ENCODE measurements around the gene PRIMPOL.
A peak's percentile ranks its signal among the peaks of the same experiment; 100 is the strongest.
"Not testable (repeated sequence)": the region's sequence is repeated elsewhere in the genome, so short reads cannot be mapped to it uniquely, and the experiment has no call there.

PRIMPOL gene

DNA sequence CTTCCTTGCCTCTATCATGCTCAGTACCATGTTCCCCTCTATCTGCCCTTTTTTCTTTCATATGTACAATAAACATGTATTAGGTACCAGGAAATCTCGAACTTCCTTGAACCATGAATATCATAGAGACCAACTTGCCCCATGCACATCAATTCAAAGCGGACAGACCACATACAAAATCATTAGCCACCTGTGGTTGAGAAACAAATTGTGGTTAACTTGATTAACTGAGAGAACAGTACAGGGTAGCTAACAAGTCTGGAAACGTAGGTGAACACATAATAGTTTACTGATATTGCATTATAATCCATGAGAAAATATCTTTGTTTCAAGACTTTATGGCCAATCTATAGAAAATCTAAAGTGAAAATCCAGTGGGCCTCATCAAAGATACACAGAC lies 8.5 kb upstream of the PRIMPOL start:
- no peak for DNase-seq

GRCh38 chr4:184641451-184641850 lies 8.1 kb upstream of the PRIMPOL start:
- no peak for DNase-seq

DNA sequence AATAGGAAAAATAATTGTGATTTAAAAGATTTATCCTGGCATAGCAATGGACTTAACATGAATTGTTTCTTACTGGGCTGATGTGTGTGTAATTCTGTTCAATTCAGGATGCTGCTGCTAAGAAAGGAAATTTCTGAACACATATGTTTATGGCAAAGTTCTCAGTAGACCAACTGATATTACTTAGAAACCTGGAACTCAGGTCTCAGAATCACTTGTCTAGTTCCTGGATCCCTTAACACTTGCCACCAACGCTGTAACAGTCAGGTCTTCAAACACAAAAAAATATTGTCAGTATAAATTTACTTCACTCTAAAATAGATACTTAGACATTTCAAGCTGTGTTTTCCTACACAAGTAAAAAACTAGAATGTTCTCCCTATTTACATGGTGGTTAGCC lies 5.8 kb upstream of the PRIMPOL start:
- no peak for DNase-seq

DNA sequence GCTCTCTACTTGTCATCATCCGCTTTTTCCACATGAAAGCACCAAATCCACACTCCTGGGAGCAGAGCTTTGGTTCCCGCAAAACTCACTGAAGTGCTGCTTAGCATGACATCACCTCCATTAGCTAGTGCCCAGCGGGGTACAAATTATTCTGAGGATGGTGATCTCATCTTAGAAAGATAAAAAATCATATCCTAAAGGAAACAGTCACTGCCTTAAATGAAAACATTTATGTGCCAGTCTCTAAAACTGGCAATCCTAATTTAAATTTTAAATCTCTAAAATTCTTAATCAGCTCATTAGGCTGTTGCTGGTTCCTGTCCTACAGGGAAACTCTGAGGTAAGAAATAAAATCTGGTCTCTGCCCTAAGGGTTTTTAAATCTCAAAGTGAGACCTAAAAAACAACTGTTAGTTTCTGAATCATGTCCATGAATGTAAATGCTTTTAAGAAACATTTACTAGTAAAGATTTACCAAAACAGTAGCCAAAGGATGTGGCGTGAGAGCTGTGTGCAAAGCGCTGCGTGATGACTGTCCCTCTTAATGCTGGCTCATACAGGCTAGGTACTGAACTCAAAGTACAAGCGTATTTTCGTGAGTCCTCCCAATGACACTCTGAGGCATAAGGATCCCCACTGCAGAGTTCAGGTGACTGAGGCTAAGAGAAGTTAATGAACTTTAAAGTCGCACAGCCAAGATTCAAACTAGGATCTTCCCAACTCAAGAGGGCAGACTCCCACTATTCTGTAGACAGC lies 4.8 kb upstream of the PRIMPOL start:
- peak; percentile 10 for DNase-seq

- no peak for DNase-seq
Observed at GRCh38 chr4:184645904-184646610, 3.5 kb upstream of the PRIMPOL start.

DNA sequence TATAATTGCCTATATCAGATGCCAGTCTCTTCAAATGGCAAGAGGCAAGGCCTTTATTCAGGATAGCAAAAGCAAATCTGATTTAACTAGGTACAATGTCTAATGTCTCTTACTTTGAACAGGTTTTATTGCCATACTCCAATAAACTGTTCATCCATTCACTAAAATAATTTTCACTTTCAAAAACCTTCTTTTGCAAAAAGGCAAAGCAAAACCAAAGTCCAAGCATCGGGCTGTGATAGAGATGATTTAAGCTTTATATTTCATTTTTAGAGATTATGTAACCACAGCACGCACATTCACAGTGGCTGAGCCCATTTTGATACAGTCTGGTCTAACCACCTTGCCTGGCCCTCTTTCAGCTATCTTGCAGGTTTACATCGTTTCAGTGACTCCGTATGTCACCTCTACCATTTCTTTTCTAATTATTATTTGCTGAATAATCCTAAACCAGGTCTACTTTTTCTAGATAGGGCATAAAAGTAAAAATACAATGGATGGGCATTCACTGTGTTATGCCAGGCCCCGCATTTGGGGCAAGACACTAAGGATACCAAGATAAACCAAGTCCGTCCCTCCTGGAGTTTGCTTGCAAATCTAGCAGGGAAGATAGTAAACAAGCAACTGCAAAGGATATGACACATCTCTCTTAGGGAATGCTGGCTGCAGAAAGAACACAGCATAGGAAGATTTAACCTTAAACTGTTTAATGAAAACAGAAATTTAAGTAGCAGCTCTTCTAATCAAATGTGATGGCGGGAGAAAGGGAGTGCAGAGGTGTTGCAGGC lies 2.1 kb upstream of the PRIMPOL start:
- peak; percentile 20 for DNase-seq

DNA sequence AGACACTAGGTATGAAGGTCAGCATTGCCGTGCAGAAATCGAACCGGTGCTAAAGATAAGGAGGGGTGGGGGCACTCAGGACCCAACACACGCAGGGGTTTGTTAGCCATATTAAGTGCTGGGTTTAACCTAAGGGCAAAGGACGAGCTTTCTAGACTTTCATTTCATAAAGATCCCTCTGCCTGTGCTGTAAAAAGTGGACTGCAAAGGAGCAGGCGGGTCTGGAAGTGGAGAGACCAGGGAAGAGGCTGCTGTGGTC lies 1.6 kb upstream of the PRIMPOL start:
- DNase-seq = no peak

GRCh38 chr4:184648313-184649025 lies 1.1 kb upstream of the PRIMPOL start:
- DNase-seq = peak; percentile 44

- peak; percentile 41 for DNase-seq
Observed at GRCh38 chr4:184649971-184650855, 675 bp downstream of the PRIMPOL start.

GRCh38 chr4:184651899-184652298 lies 2.4 kb downstream of the PRIMPOL start:
- DNase-seq = no peak

- DNase-seq = not testable (repeated sequence)
Observed at GRCh38 chr4:184652681-184653080, 3.1 kb downstream of the PRIMPOL start.

DNA sequence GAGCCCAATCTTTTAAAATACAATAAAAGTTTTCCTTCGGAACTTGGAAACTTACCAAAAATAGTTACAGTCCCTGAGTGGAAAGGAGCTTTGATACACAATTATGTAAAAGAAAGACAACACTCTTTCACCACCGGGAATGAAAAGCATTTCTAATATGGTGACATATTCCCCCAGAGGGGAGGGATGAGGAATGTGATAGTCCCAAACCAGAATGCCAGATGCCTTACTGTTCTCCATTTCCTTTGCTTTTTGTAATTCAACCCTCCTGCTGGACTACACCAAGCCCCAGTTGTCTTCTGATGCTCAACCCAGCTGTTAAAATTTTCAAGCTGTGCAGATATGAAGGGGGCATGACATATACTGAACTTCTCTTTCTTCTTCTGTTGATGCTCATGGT lies 4.1 kb downstream of the PRIMPOL start:
- peak; percentile 78 for DNase-seq

GRCh38 chr4:184655889-184656869 lies 6.6 kb downstream of the PRIMPOL start:
- DNase-seq = peak; percentile 15

DNA sequence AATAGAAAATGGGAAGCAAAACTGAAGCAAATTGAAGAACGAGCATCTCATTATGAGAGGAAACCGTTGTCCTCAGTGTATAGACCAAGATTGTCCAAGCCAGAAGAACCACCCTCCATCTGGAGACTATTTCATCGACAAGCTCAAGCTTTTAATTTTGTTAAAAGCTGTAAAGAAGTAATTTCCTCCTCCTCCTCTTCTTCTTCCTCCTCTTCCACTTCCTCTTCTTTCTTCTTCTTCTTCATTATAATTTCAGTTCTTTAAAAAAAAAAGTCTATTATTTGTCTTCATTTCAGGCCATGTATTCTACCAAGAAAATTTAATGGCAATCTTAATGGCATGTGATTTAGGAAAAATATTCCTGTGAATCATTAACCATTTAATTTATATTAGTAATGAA lies 7.6 kb downstream of the PRIMPOL start:
- no peak for DNase-seq

DNA sequence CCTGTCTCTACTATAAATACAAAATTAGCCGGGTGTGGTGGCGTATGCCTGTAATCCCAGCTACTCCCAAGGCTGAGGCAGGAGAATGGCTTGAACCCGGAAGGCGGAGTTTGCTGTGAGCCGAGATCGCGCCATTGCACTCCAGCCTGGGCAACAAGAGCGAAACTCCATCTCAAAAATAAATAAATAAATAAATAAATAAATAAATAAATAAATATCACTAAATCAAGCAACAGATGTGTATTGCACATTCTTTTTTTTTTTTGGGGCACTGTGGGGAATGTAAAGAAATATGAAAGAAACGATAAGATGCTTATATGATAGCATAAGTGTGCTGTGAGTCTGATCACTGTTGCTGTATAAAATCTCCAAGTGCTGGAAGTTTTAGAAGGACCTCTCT lies 8.3 kb downstream of the PRIMPOL start:
- DNase-seq = not testable (repeated sequence)

GRCh38 chr4:184660978-184661377 lies 11.4 kb downstream of the PRIMPOL start:
- no peak for DNase-seq

GRCh38 chr4:184662236-184662635 lies 12.7 kb downstream of the PRIMPOL start:
- DNase-seq = no peak

- peak; percentile 10 for DNase-seq
Observed at GRCh38 chr4:184664445-184665210, 15.1 kb downstream of the PRIMPOL start.

DNA sequence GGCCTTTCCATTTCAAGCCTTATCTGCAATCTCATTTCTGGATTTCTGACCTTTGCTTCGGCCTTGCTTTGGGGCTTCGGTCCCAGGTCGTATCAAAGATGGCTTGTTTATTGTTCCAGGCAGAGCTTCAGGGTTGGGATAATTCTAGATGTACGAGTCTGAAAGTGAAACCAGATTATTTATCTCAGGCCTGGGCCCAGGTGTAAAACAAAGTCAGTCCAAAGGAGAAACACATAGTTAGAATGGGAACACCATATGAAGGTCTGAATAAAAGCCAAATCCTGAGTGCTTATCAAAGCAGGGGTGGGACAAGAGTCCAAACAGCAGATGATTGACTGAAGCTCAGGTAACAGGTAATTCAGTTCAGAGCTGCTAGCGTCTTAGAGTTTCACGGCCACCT lies 17.1 kb downstream of the PRIMPOL start:
- no peak for DNase-seq

DNA sequence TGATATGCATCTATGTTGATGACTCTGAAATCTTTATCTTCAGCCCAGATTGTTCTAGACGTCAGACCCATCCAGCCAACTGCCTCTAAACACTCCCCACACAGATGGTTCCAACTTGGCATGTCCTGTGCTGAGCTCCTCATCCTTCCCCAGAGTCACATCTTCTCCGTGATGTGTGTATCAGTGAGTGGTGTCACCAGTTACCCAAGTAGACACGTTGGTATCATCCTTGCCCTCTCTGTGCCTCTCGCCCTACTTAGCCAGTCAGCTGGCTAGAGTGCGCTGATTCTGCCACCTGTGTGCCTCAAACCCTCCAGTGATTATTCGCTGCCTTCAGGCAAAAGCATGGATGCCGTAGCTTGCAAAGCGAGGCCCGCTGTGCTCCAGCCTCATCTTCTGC lies 18.6 kb downstream of the PRIMPOL start:
- DNase-seq = no peak
